HepG2 (cell line): Measurements from ENCODE around the gene CKS1B. TPM values are rescaled to one million over a fixed set of nuclear protein-coding genes. Genes with fewer than 3 reads are reported as not detected.

Experiments used
- FOSL1 ChIP-seq: sonication (generic); formaldehyde crosslinking; IDR thresholded peaks from 2 replicates; pipeline ENCODE4 v1.9.0; 2021; ENCODE audit warnings: missing genetic modification reagents, borderline replicate concordance
- ISX ChIP-seq: sonication (generic); formaldehyde crosslinking; conservative IDR thresholded peaks from 2 replicates; pipeline ENCODE4 v1.5.0; 2020; ENCODE audit warnings: missing genetic modification reagents
- MLLT10 ChIP-seq: sonication (generic); formaldehyde crosslinking; IDR thresholded peaks from 2 replicates; pipeline ENCODE4 v1.4.0; 2020; ENCODE audit warnings: missing genetic modification reagents
- POLR2A ChIP-seq, 2 experiments: IDR thresholded peaks; 2 replicates each; pipeline ENCODE4 v1.6.1; 2011; ENCODE audit warnings: low read depth in 2 of 2, low read length in 2 of 2, mild to moderate bottlenecking in 1 of 2, moderate library complexity in 1 of 2; ENCODE audit not compliant: insufficient read depth in 1 of 2
- POLR2AphosphoS5 ChIP-seq: IDR thresholded peaks from 2 replicates; pipeline ENCODE4 v1.6.1; 2012; ENCODE audit warnings: low read depth, low read length
- SATB2 ChIP-seq: sonication (generic); formaldehyde crosslinking; IDR thresholded peaks from 2 replicates; pipeline ENCODE4 v1.5.0; 2020; ENCODE audit warnings: missing genetic modification reagents
- WIZ ChIP-seq: sonication (generic); formaldehyde crosslinking; IDR thresholded peaks from 2 replicates; pipeline ENCODE4 v1.5.1; 2020; ENCODE audit warnings: mild to moderate bottlenecking, missing genetic modification reagents
- ZFP41 ChIP-seq: sonication (generic); formaldehyde crosslinking; IDR thresholded peaks from 2 replicates; pipeline ENCODE4 v1.4.0; 2020; ENCODE audit warnings: mild to moderate bottlenecking, missing genetic modification reagents, borderline replicate concordance
- ZNF136 ChIP-seq: sonication (generic); formaldehyde crosslinking; IDR thresholded peaks from 2 replicates; pipeline ENCODE4 v1.8.1; 2022; ENCODE audit warnings: low read depth, mild to moderate bottlenecking, moderate library complexity, missing genetic modification reagents
- ZNF253 ChIP-seq: sonication (generic); formaldehyde crosslinking; IDR thresholded peaks from 2 replicates; pipeline ENCODE4 v1.8.0; 2022; ENCODE audit warnings: mild to moderate bottlenecking, missing genetic modification reagents, borderline replicate concordance
- ZNF343 ChIP-seq: sonication (generic); formaldehyde crosslinking; IDR thresholded peaks from 2 replicates; pipeline ENCODE4 v1.4.0; 2020; ENCODE audit warnings: mild to moderate bottlenecking, missing genetic modification reagents
- ZSCAN21 ChIP-seq: sonication (generic); formaldehyde crosslinking; IDR thresholded peaks from 2 replicates; pipeline ENCODE4 v1.8.0; 2022; ENCODE audit warnings: mild to moderate bottlenecking, missing genetic modification reagents, moderate library complexity, borderline replicate concordance
- polyA plus RNA-seq, 8 experiments: library from polyadenylated mRNA; depleted of rRNA in 3 of 8; stranded (reverse) in 7 of 8; unstranded in 1 of 8; fragments of >200 nt; fragmentation: Illumina TruSeq in 4 of 8; extraction: Trizol in 4 of 8; gene quantifications; 2 replicates each; pipeline versions ENCODE4 v1.2.1 to v1.2.3, GENCODE V29; 2011 to 2016; ENCODE audit warnings: low read depth in 4 of 8, missing spikeins in 1 of 8, mixed read lengths in 1 of 8; ENCODE audit not compliant: insufficient read depth in 1 of 8
- total RNA-seq, 5 experiments: library from RNA; depleted of rRNA; stranded (reverse); fragments of >200 nt; fragmentation: Illumina TruSeq; extraction: Trizol; gene quantifications; 2 replicates each; pipeline ENCODE4 v1.2.3, GENCODE V29; 2016; ENCODE audit warnings: low read depth in 1 of 5
- TF ChIP-seq, protein P1 (sequence below): IDR thresholded peaks from 2 replicates; pipeline ENCODE4 v1.6.1; 2018; ENCODE audit warnings: missing genetic modification reagents, mild to moderate bottlenecking, missing compliant biosample characterization
- TF ChIP-seq, protein P2 (sequence below): sonication (generic); formaldehyde crosslinking; IDR thresholded peaks from 2 replicates; pipeline ENCODE4 v1.8.1; 2023; ENCODE audit warnings: mild to moderate bottlenecking, missing genetic modification reagents, borderline replicate concordance
- TF ChIP-seq, protein P3 (sequence below): sonication (generic); formaldehyde crosslinking; IDR thresholded peaks from 2 replicates; pipeline ENCODE4 v1.5.0; 2020; ENCODE audit warnings: missing genetic modification reagents
- TF ChIP-seq, protein P4 (sequence below): sonication (generic); formaldehyde crosslinking; IDR thresholded peaks from 2 replicates; pipeline ENCODE4 v1.4.0; 2020; ENCODE audit warnings: missing genetic modification reagents
- TF ChIP-seq, protein P5 (sequence below): sonication (generic); formaldehyde crosslinking; IDR thresholded peaks from 2 replicates; pipeline ENCODE4 v1.5.0; 2020; ENCODE audit warnings: mild to moderate bottlenecking, missing genetic modification reagents

CKS1B gene
- total and polyA plus RNA-seq, 2 of the 13 experiments (the other 11 are each of a cell fraction or from before 2014, with no cell fraction given) = 217 to 222 TPM

DNA sequence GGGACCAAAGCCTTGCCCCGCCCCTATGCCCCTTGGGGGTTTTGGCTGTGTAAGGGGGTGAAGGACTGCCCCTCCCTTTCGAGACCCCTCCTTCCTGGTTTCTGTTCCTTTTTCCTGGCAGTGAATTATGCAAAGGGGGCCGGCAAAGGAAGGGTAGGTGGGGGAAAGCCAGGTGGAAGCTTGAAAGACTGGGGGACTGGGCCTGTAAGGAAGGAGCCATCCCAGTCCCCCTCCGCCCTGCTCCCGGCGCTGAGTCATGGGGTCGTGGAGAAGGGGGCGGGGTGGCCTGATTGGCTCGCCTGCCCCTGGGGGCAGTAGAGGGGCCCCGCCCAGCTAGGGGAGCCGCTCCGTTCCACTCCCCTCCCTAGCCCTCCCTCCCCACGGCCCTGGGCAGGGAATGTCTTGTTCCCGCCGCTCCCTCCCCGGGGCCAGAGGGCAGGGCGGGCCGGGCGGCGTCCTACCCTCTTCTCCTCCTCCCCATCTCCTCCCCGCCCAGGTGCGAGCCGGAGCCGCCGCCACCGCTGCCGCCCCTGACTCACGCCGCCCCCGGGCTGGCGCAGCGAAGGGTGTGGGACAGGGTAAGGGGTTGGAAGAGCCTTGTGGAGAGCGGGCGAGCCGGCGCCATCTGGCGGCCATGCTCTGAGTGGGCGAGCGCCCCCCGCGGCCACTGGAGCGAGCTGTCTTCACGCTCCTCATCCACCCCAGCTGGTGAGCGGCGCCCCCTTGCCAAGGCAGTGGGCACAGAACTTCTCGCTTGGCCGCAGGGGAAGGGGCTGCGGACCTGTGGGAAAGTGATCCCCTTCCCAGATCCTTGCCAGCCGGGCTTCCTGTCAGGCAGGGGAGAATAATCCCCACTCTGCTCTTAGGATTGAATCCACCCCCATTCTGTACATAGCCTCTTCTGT lies 42.8 kb downstream of the CKS1B start (continued):
- TF ChIP-seq, protein P1, sequence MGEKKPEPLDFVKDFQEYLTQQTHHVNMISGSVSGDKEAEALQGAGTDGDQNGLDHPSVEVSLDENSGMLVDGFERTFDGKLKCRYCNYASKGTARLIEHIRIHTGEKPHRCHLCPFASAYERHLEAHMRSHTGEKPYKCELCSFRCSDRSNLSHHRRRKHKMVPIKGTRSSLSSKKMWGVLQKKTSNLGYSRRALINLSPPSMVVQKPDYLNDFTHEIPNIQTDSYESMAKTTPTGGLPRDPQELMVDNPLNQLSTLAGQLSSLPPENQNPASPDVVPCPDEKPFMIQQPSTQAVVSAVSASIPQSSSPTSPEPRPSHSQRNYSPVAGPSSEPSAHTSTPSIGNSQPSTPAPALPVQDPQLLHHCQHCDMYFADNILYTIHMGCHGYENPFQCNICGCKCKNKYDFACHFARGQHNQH (CRISPR knock-in tag) = peak; percentile 88; the same call in 1 of the 2 replicates
- TF ChIP-seq, protein P2, sequence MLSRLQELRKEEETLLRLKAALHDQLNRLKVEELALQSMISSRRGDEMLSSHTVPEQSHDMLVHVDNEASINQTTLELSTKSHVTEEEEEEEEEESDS = no peak
- TF ChIP-seq, protein P3, sequence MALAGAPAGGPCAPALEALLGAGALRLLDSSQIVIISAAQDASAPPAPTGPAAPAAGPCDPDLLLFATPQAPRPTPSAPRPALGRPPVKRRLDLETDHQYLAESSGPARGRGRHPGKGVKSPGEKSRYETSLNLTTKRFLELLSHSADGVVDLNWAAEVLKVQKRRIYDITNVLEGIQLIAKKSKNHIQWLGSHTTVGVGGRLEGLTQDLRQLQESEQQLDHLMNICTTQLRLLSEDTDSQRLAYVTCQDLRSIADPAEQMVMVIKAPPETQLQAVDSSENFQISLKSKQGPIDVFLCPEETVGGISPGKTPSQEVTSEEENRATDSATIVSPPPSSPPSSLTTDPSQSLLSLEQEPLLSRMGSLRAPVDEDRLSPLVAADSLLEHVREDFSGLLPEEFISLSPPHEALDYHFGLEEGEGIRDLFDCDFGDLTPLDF (CRISPR knock-in tag) = peak; percentile 75
- TF ChIP-seq SATB2 (CRISPR knock-in tag) = no peak
- peak; percentile 84; the same call in 1 of the 2 replicates for TF ChIP-seq ZNF136 (CRISPR knock-in tag)
- peak in 1 of 2 experiments; percentile 42; a peak in 1 of 4 replicates for TF ChIP-seq POLR2A (IDR thresholded peaks at IDR 0.05; ENCODE audit: insufficient read depth in 1 of 2, low read depth in 2 of 2, low read length in 2 of 2)
- TF ChIP-seq ZNF343 (CRISPR knock-in tag) = 0 out of 2 replicates have a peak, but pooled peaks have one; percentile 23
- TF ChIP-seq, protein P4, sequence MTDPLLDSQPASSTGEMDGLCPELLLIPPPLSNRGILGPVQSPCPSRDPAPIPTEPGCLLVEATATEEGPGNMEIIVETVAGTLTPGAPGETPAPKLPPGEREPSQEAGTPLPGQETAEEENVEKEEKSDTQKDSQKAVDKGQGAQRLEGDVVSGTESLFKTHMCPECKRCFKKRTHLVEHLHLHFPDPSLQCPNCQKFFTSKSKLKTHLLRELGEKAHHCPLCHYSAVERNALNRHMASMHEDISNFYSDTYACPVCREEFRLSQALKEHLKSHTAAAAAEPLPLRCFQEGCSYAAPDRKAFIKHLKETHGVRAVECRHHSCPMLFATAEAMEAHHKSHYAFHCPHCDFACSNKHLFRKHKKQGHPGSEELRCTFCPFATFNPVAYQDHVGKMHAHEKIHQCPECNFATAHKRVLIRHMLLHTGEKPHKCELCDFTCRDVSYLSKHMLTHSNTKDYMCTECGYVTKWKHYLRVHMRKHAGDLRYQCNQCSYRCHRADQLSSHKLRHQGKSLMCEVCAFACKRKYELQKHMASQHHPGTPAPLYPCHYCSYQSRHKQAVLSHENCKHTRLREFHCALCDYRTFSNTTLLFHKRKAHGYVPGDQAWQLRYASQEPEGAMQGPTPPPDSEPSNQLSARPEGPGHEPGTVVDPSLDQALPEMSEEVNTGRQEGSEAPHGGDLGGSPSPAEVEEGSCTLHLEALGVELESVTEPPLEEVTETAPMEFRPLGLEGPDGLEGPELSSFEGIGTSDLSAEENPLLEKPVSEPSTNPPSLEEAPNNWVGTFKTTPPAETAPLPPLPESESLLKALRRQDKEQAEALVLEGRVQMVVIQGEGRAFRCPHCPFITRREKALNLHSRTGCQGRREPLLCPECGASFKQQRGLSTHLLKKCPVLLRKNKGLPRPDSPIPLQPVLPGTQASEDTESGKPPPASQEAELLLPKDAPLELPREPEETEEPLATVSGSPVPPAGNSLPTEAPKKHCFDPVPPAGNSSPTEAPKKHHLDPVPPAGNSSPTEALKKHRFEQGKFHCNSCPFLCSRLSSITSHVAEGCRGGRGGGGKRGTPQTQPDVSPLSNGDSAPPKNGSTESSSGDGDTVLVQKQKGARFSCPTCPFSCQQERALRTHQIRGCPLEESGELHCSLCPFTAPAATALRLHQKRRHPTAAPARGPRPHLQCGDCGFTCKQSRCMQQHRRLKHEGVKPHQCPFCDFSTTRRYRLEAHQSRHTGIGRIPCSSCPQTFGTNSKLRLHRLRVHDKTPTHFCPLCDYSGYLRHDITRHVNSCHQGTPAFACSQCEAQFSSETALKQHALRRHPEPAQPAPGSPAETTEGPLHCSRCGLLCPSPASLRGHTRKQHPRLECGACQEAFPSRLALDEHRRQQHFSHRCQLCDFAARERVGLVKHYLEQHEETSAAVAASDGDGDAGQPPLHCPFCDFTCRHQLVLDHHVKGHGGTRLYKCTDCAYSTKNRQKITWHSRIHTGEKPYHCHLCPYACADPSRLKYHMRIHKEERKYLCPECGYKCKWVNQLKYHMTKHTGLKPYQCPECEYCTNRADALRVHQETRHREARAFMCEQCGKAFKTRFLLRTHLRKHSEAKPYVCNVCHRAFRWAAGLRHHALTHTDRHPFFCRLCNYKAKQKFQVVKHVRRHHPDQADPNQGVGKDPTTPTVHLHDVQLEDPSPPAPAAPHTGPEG = no peak; the same call in 1 of the 2 replicates
- TF ChIP-seq, protein P5, sequence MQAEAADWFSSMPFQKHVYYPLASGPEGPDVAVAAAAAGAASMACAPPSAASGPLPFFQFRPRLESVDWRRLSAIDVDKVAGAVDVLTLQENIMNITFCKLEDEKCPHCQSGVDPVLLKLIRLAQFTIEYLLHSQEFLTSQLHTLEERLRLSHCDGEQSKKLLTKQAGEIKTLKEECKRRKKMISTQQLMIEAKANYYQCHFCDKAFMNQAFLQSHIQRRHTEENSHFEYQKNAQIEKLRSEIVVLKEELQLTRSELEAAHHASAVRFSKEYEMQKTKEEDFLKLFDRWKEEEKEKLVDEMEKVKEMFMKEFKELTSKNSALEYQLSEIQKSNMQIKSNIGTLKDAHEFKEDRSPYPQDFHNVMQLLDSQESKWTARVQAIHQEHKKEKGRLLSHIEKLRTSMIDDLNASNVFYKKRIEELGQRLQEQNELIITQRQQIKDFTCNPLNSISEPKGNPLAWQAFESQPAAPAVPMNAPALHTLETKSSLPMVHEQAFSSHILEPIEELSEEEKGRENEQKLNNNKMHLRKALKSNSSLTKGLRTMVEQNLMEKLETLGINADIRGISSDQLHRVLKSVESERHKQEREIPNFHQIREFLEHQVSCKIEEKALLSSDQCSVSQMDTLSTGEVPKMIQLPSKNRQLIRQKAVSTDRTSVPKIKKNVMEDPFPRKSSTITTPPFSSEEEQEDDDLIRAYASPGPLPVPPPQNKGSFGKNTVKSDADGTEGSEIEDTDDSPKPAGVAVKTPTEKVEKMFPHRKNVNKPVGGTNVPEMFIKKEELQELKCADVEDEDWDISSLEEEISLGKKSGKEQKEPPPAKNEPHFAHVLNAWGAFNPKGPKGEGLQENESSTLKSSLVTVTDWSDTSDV (CRISPR knock-in tag) = no peak
- no peak; the same call in 1 of the 2 replicates for TF ChIP-seq FOSL1 (CRISPR knock-in tag)
- TF ChIP-seq POLR2AphosphoS5 = peak; percentile 48; the same call in 1 of the 2 replicates
- no peak for TF ChIP-seq ISX (CRISPR knock-in tag)
- no peak for TF ChIP-seq ZFP41 (CRISPR knock-in tag)
- TF ChIP-seq MLLT10 (CRISPR knock-in tag) = no peak
- TF ChIP-seq ZNF253 (CRISPR knock-in tag) = no peak
- TF ChIP-seq WIZ = peak; percentile 60; the same call in 1 of the 2 replicates
- peak; percentile 83 for TF ChIP-seq ZSCAN21 (CRISPR knock-in tag)
